HepG2 (cell line): ENCODE measurements around the gene NR2F1-AS1. TPM values are rescaled to one million over a fixed set of nuclear protein-coding genes. Genes with fewer than 3 reads are reported as not detected.

Experiments
- CHCHD3 ChIP-seq: sonication (generic); formaldehyde crosslinking; IDR thresholded peaks from 2 replicates; pipeline ENCODE4 v1.8.0; 2022; ENCODE audit warnings: mild to moderate bottlenecking, missing genetic modification reagents, moderate library complexity
- GABPB1 ChIP-seq: IDR thresholded peaks from 2 replicates; pipeline ENCODE4 v1.6.1; 2016; ENCODE audit warnings: mild to moderate bottlenecking, missing genetic modification reagents, moderate library complexity, missing compliant biosample characterization
- GMEB2 ChIP-seq: IDR thresholded peaks from 2 replicates; pipeline ENCODE4 v1.6.1; 2016; ENCODE audit warnings: missing biosample characterization, missing genetic modification reagents, low read depth
- HINFP ChIP-seq: sonication (generic); formaldehyde crosslinking; IDR thresholded peaks from 2 replicates; pipeline ENCODE4 v1.4.0; 2020; ENCODE audit warnings: low read depth, mild to moderate bottlenecking, missing genetic modification reagents
- IKZF1 ChIP-seq: fragments of 450-650 bp; IDR thresholded peaks from 2 replicates; pipeline ENCODE4 v1.7.1; 2016
- IRF1 ChIP-seq: sonication (generic); formaldehyde crosslinking; IDR thresholded peaks from 2 replicates; pipeline ENCODE4 v1.4.0; 2020; ENCODE audit warnings: low read depth, mild to moderate bottlenecking, missing genetic modification reagents
- MIER3 ChIP-seq: IDR thresholded peaks from 2 replicates; pipeline ENCODE4 v1.6.1; 2016; ENCODE audit warnings: missing compliant biosample characterization, borderline replicate concordance
- MYC ChIP-seq: sonication (generic); formaldehyde crosslinking; IDR thresholded peaks from 2 replicates; pipeline ENCODE4 v1.9.0; 2021; ENCODE audit warnings: missing genetic modification reagents, borderline replicate concordance
- NFIB ChIP-seq: sonication (generic); formaldehyde crosslinking; IDR thresholded peaks from 2 replicates; pipeline ENCODE4 v1.9.0; 2021; ENCODE audit warnings: missing genetic modification reagents, mild to moderate bottlenecking, borderline replicate concordance
- POLR2AphosphoS5 ChIP-seq: IDR thresholded peaks from 2 replicates; pipeline ENCODE4 v1.6.1; 2012; ENCODE audit warnings: low read depth, low read length
- RBM39 ChIP-seq: fragments of 200-400 bp; formaldehyde crosslinking; IDR thresholded peaks from one replicate; pipeline ENCODE4 v1.6.1; 2018; ENCODE audit warnings: antibody characterized with exemption, mild to moderate bottlenecking, low read depth, low read length; ENCODE audit not compliant: poor library complexity, severe bottlenecking
- RXRB ChIP-seq: IDR thresholded peaks from 2 replicates; pipeline ENCODE4 v1.6.1; 2016; ENCODE audit warnings: borderline replicate concordance, missing genetic modification reagents, missing compliant biosample characterization
- TARDBP ChIP-seq: sonication (generic); formaldehyde crosslinking; IDR thresholded peaks from 2 replicates; pipeline ENCODE4 v1.8.0; 2022; ENCODE audit warnings: mild to moderate bottlenecking, missing genetic modification reagents
- TEAD3 ChIP-seq: optimal IDR thresholded peaks from 2 replicates; pipeline ENCODE3; 2016; ENCODE audit warnings: borderline replicate concordance
- ZBTB38 ChIP-seq: sonication (generic); formaldehyde crosslinking; IDR thresholded peaks from 2 replicates; pipeline ENCODE4 v1.5.1; 2020; ENCODE audit warnings: mild to moderate bottlenecking, missing genetic modification reagents
- ZMAT5 ChIP-seq: sonication (generic); formaldehyde crosslinking; IDR thresholded peaks from 2 replicates; pipeline ENCODE4 v1.5.0; 2020; ENCODE audit warnings: mild to moderate bottlenecking, low read depth, missing genetic modification reagents, borderline replicate concordance
- ZNF235 ChIP-seq: sonication (generic); formaldehyde crosslinking; IDR thresholded peaks from 2 replicates; pipeline ENCODE4 v1.8.1; 2023; ENCODE audit warnings: mild to moderate bottlenecking, missing genetic modification reagents, borderline replicate concordance
- ZNF484 ChIP-seq: sonication (generic); formaldehyde crosslinking; IDR thresholded peaks from 2 replicates; pipeline ENCODE4 v1.5.1; 2020; ENCODE audit warnings: mild to moderate bottlenecking, low read depth, missing genetic modification reagents, borderline replicate concordance
- ZNF530 ChIP-seq: sonication (generic); formaldehyde crosslinking; IDR thresholded peaks from 2 replicates; pipeline ENCODE4 v1.5.0; 2020; ENCODE audit warnings: low read depth, mild to moderate bottlenecking, missing genetic modification reagents
- ZNF567 ChIP-seq: sonication (generic); formaldehyde crosslinking; IDR thresholded peaks from 2 replicates; pipeline ENCODE4 v1.8.1; 2023; ENCODE audit warnings: mild to moderate bottlenecking, missing genetic modification reagents, borderline replicate concordance
- ZNF598 ChIP-seq: sonication (generic); formaldehyde crosslinking; IDR thresholded peaks from 2 replicates; pipeline ENCODE4 v1.5.1; 2020; ENCODE audit warnings: mild to moderate bottlenecking, missing genetic modification reagents, borderline replicate concordance
- ZNF607 ChIP-seq: sonication (generic); formaldehyde crosslinking; IDR thresholded peaks from 2 replicates; pipeline ENCODE4 v1.5.1; 2020; ENCODE audit warnings: missing genetic modification reagents, mild to moderate bottlenecking, borderline replicate concordance
- ZSCAN31 ChIP-seq: sonication (generic); formaldehyde crosslinking; IDR thresholded peaks from 2 replicates; pipeline ENCODE4 v1.5.0; 2020; ENCODE audit warnings: low read depth, mild to moderate bottlenecking, missing genetic modification reagents
- ZSCAN9 ChIP-seq: IDR thresholded peaks from 2 replicates; pipeline ENCODE4 v1.6.1; 2016; ENCODE audit warnings: borderline replicate concordance
- polyA plus RNA-seq, 8 experiments: library from polyadenylated mRNA; depleted of rRNA in 3 of 8; stranded (reverse) in 7 of 8; unstranded in 1 of 8; fragments of >200 nt; fragmentation: Illumina TruSeq in 4 of 8; extraction: Trizol in 4 of 8; gene quantifications; 2 replicates each; pipeline versions ENCODE4 v1.2.1 to v1.2.3, GENCODE V29; 2011 to 2016; ENCODE audit warnings: low read depth in 4 of 8, missing spikeins in 1 of 8, mixed read lengths in 1 of 8; ENCODE audit not compliant: insufficient read depth in 1 of 8
- total RNA-seq, 5 experiments: library from RNA; depleted of rRNA; stranded (reverse); fragments of >200 nt; fragmentation: Illumina TruSeq; extraction: Trizol; gene quantifications; 2 replicates each; pipeline ENCODE4 v1.2.3, GENCODE V29; 2016; ENCODE audit warnings: low read depth in 1 of 5
- TF ChIP-seq, protein P1 (sequence below): sonication (generic); formaldehyde crosslinking; IDR thresholded peaks from 2 replicates; pipeline ENCODE4 v1.5.1; 2020; ENCODE audit warnings: missing genetic modification reagents, mild to moderate bottlenecking, borderline replicate concordance

NR2F1-AS1 gene
- total and polyA plus RNA-seq, 2 of the 13 experiments (the other 11 are each of a cell fraction or from before 2014, with no cell fraction given): 2.8 TPM

GRCh38 chr5:93596676-93597490 is 15.9 kb upstream of the NR2F1-AS1 start (continued):
- TF ChIP-seq CHCHD3 (CRISPR knock-in tag): no peak
- no peak for TF ChIP-seq ZSCAN31
- no peak for TF ChIP-seq ZSCAN9 (CRISPR knock-in tag)
- TF ChIP-seq ZNF484 (CRISPR knock-in tag): no peak
- no peak for TF ChIP-seq MIER3
- no peak for TF ChIP-seq ZMAT5 (CRISPR knock-in tag)
- TF ChIP-seq GMEB2: no peak
- no peak for TF ChIP-seq ZNF607
- peak; percentile 33; the same call in 1 of the 2 replicates for TF ChIP-seq GABPB1 (CRISPR knock-in tag)
- TF ChIP-seq IKZF1: no peak
- no peak for TF ChIP-seq NFIB (CRISPR knock-in tag)
- TF ChIP-seq ZNF567 (CRISPR knock-in tag): no peak
- no peak for TF ChIP-seq IRF1 (CRISPR knock-in tag)
- TF ChIP-seq HINFP (CRISPR knock-in tag): no peak
- TF ChIP-seq ZBTB38: peak; percentile 55
- no peak for TF ChIP-seq ZNF235 (CRISPR knock-in tag)
- TF ChIP-seq POLR2AphosphoS5: no peak
- no peak for TF ChIP-seq ZNF530
- TF ChIP-seq MYC (CRISPR knock-in tag): 0 out of 2 replicates have a peak, but pooled peaks have one; percentile 18
- no peak for TF ChIP-seq RBM39
- no peak for TF ChIP-seq TARDBP
- TF ChIP-seq, protein P1, sequence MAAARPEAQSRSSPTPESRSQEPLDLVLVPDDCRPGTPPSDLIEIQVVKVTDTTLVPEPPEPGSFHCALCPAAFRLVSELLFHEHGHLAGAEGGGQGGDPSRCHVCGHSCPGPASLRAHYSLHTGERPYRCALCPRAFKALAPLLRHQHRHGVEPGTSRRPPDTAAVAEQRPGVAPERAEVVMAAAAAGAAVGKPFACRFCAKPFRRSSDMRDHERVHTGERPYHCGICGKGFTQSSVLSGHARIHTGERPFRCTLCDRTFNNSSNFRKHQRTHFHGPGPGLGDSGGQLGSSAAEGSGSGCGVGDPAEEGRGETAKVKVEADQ (CRISPR knock-in tag): no peak
- TF ChIP-seq ZNF598 (CRISPR knock-in tag): no peak
- TF ChIP-seq TEAD3 (CRISPR knock-in tag): no peak
- no peak for TF ChIP-seq RXRB (CRISPR knock-in tag)
